Heart left ventricle (tissue), 16 donors: ENCODE measurements around the gene PCDHA13. TPM values are rescaled to one million over a fixed set of nuclear protein-coding genes. Genes with fewer than 3 reads are reported as not detected.
"Not testable (repeated sequence)": the region's sequence is repeated elsewhere in the genome, so short reads cannot be mapped to it uniquely, and the experiment has no call there.

Experiments
- ATAC-seq, 4 donors: fragments of 200-7000 bp; cut with Tn5 transposase; one replicate each; pipeline ENCODE4 v1.9.1; 2020 to 2022; ENCODE audit warnings: moderate library complexity in 4 of 4, mild to moderate bottlenecking in 3 of 4, moderate number of reproducible peaks in 1 of 4
- DNase-seq, 5 donors: peaks; one replicate each; pipeline ENCODE4 v3.0.0-alpha.2; 2020
- H3K27ac ChIP-seq, 12 donors: fragments of 200-600 bp; sonication (generic) in 4 of 12; one replicate each; pipeline versions ENCODE4 v1.5.0 to v1.8.0; 2016 to 2022; ENCODE audit warnings: mild to moderate bottlenecking in 2 of 12
- H3K27me3 ChIP-seq, 9 donors: fragments of 200-600 bp; sonication (generic) in 2 of 9; one replicate each; pipeline versions ENCODE4 v1.5.1 to v1.8.0; 2016 to 2022; ENCODE audit warnings: mild to moderate bottlenecking in 3 of 9
- H3K36me3 ChIP-seq, 9 donors: fragments of 200-600 bp; sonication (generic) in 2 of 9; one replicate each; pipeline versions ENCODE4 v1.5.0 to v1.8.0; 2018 to 2022; ENCODE audit warnings: mild to moderate bottlenecking in 2 of 9
- H3K4me1 ChIP-seq, 12 donors: fragments of 200-600 bp; sonication (generic) in 4 of 12; one replicate each; pipeline versions ENCODE4 v1.5.0 to v1.8.0; 2016 to 2022; ENCODE audit warnings: mild to moderate bottlenecking in 3 of 12
- H3K4me3 ChIP-seq, 12 donors: fragments of 200-600 bp; sonication (generic) in 4 of 12; one replicate each; pipeline versions ENCODE4 v1.5.0 to v1.8.0; 2017 to 2022; ENCODE audit warnings: mild to moderate bottlenecking in 9 of 12, moderate library complexity in 4 of 12
- H3K9me3 ChIP-seq, 12 donors: fragments of 200-600 bp; sonication (generic) in 4 of 12; one replicate each; pipeline versions ENCODE4 v1.5.0 to v1.8.0; 2016 to 2022; ENCODE audit warnings: mild to moderate bottlenecking in 1 of 12
- POLR2A ChIP-seq, 2 donors: fragments of 450-650 bp; IDR thresholded peaks; one replicate each; pipeline ENCODE4 v1.6.1; 2017; ENCODE audit warnings: antibody characterized with exemption in 2 of 2, mild to moderate bottlenecking in 2 of 2, moderate library complexity in 2 of 2
- WGBS, 4 donors: extraction: QIAGEN DNeasy Blood & Tissue Kit in 2 of 4; methylation state at CpG; one replicate each; pipeline versions ENCODE4 v1.1.5 to v1.1.7; 2013 to 2018; 5-methylcytosine and 5-hydroxymethylcytosine counted together
- intact Hi-C, 10 donors: fragments of 100-400 bp; cut with DNase I; formaldehyde crosslinking; loops; one replicate each; pipeline versions ENCODE4 v1.11.1 to v1.14.2; 2022
- long read RNA-seq, 3 donors: library from polyadenylated mRNA; unstranded; transcript quantifications; one replicate each; pipeline ENCODE4 v2.0.0, GENCODE V29; 2020 to 2021
- polyA plus RNA-seq, 2 donors: library from polyadenylated mRNA; stranded (reverse); fragments of 200-250 nt; gene quantifications; one replicate each; pipeline ENCODE4 v1.2.3, GENCODE V29; 2013
- total RNA-seq, 9 donors: library from RNA; depleted of rRNA in 2 of 9; stranded (reverse); fragments of >200 nt in 2 of 9; fragmentation: NEBNext Ultra II Directional in 3 of 9; extraction: Animal tissue kit (Norgen Biotek cat#: 25700) in 3 of 9; gene quantifications; one replicate each; pipeline versions ENCODE4 v1.1.0 to v1.2.4, GENCODE V29; 2016 to 2023
- TF ChIP-seq, protein P1 (sequence below), 12 donors: fragments of 200-600 bp; sonication (generic) in 4 of 12; IDR thresholded peaks; one replicate each; pipeline versions ENCODE4 v1.5.0 to v1.8.0; 2018 to 2022; ENCODE audit warnings: antibody characterized with exemption in 12 of 12, mild to moderate bottlenecking in 5 of 12
- donor health status: ischemic (EF 13 %, LVEDD 7.1; RV severe dilation, severe dysfunction).
- donor health status: healthy with polysubstance abuse.
- donor health status: DM: no; HTN: yes; CAD: no.
- donor health status: DM: no; HTN: no; CAD: no.
- donor health status: ischemic (EF 25% LVEDD 6.9; RV normal size, moderate dysfunction).
- donor health status: ischemic (EF 25% LVEDD 5.7; RV mildly dilated, moderate dysfunction).
- donor health status: healthy.
- donor health status: DM: yes; HTN: yes; CAD: no.
- donor health status: ischemic (EF 35%, LVEDD 5.7; RV mildly dilated, moderate dysfunction).
- donor health status: nonischemic (EF 11% LVEDD 7.7; RV severe dilation, severe dysfunction).
- donor health status: DM: yes; HTN: yes; CAD: no.
- donor health status: PGD.
- donor health status: ischemic (EF 29% LVEDD 5.4; RV normal size, mild dysfunction).
- donor health status: nonischemic (EF 23%, LVEDD 6.1; RV moderate dilation, normal function).

The PCDHA13 gene, protein sequence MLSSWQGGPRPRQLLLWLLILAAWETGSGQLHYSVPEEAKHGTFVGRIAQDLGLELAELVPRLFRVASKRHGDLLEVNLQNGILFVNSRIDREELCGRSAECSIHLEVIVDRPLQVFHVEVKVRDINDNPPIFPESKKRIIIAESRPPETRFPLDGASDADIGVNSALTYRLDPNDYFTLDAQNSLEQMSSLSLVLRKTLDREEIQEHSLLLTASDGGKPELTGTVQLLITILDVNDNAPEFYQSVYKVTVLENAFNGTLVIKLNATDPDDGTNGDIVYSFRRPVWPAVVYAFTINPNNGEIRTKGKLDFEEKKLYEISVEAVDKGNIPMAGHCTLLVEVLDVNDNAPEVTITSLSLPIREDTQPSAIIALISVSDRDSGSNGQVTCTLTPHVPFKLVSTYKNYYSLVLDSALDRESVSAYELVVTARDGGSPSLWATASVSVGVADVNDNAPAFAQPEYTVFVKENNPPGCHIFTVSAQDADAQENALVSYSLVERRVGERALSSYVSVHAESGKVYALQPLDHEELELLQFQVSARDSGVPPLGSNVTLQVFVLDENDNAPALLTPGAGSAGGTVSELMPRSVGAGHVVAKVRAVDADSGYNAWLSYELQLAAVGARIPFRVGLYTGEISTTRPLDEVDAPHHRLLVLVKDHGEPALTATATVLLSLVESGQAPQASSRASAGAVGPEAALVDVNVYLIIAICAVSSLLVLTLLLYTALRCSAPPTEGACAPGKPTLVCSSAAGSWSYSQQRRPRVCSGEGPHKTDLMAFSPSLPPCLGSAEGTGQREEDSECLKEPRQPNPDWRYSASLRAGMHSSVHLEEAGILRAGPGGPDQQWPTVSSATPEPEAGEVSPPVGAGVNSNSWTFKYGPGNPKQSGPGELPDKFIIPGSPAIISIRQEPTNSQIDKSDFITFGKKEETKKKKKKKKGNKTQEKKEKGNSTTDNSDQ
- under 1 TPM in 2 of 9 donors, not detected in 7; 0.12 to 0.38 TPM for total RNA-seq
- polyA plus RNA-seq = under 1 TPM in 1 of 2 donors, not detected in 1; 0.01 TPM
- long read RNA-seq, donor 1 = 0 reads
- long read RNA-seq, donor 2 = 0 reads
- long read RNA-seq, donor 3 = 0 reads

DNA sequence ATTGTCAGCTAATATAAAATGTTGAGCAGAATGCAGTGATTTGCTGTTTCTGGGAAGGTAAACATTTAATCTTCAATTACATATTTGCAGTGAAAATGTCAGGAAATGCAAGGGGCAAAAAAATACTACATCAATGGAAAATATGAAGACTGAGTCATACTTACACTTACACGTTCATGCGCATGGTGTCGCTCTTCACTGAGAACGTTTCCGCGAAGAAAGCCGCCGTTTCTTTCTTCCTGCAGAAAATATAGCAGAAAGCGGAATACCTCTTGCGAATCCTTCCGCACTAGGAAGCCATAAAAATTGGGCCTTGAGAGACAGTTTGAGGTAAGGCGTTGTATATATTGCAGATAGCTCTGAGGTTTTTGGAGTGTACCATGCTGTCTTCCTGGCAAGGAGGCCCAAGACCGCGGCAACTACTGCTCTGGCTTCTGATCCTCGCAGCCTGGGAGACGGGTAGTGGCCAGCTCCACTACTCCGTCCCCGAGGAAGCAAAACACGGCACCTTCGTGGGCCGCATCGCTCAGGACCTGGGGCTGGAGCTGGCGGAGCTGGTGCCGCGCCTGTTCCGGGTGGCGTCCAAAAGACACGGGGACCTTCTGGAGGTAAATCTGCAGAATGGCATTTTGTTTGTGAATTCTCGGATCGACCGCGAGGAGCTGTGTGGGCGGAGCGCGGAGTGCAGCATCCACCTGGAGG is at the start of gene PCDHA13:
PCDHA13 (plus strand) TSS at position 236 of the 702 bp plus-strand sequence; CDS start at position 381, 145 bp downstream.
- TF ChIP-seq, protein P1, sequence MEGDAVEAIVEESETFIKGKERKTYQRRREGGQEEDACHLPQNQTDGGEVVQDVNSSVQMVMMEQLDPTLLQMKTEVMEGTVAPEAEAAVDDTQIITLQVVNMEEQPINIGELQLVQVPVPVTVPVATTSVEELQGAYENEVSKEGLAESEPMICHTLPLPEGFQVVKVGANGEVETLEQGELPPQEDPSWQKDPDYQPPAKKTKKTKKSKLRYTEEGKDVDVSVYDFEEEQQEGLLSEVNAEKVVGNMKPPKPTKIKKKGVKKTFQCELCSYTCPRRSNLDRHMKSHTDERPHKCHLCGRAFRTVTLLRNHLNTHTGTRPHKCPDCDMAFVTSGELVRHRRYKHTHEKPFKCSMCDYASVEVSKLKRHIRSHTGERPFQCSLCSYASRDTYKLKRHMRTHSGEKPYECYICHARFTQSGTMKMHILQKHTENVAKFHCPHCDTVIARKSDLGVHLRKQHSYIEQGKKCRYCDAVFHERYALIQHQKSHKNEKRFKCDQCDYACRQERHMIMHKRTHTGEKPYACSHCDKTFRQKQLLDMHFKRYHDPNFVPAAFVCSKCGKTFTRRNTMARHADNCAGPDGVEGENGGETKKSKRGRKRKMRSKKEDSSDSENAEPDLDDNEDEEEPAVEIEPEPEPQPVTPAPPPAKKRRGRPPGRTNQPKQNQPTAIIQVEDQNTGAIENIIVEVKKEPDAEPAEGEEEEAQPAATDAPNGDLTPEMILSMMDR (IDR thresholded peaks at IDR 0.05) = peak in 4 of 12 donors; percentile 15 to 41 (median 34)
- no peak for TF ChIP-seq POLR2A (IDR thresholded peaks at IDR 0.05)
- no peaks in the 10 kb centered on the region for H3K36me3 ChIP-seq
- peaks cover 0 to 41% (median 15%) of the 10 kb centered on the region in 12 donors for H3K9me3 ChIP-seq
- peak within 1 kb of the TSS in 4 of 12 donors; percentile 12 to 31 (median 18) for H3K4me3 ChIP-seq
- H3K4me1 ChIP-seq = no peaks in the 10 kb centered on the region
- intact Hi-C loops = loop anchor here in 1 of 10 donors (10.0 kb wide), 1 partner anchor 163 kb away; no protein-coding TSS in a partner anchor
- DNase-seq (no peak), ATAC-seq (no peak)
- H3K27me3 ChIP-seq = peaks cover 0 to 70% (median 20%) of the 10 kb centered on the region in 9 donors
- WGBS, 4 donors = 8 to 10% (median 9%) methylated on average over 31 to 35 of the region's 35 CpGs
- no peak within 1 kb of the TSS for H3K27ac ChIP-seq

DNA sequence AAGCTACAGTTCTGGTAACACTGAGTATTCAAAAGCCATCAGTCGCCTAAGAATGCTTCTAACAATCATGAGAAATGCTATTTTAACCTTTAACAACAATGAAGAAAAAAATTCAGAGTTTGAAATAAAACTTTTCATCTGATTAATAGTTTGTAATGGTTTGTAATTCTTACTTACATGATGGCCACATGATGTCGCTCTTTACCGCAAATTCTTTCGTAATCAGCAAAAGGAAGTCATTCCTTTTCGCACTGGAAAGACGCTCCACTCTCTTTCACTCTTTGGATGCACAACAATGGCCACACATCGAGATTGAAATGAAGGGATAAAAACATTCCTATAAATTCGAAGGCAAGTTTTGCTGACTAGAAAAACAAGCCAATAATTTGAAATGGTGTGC is 47.9 kb upstream of the PCDHA13 start, which contains the start of gene PCDHA7:
PCDHA7 (plus strand) TSS at position 277 of the 400 bp plus-strand sequence; CDS start at position 392, 115 bp downstream.
- Histone ChIP-seq H3K9me3 (peaks cover 0 to 41% (median 13%) of the 10 kb centered on the region in 12 donors), H3K36me3 (no peaks in the 10 kb centered on the region), H3K4me3 (peak within 1 kb of the TSS in 5 of 12 donors; percentile 18 to 41 (median 34)), H3K4me1 (no peaks in the 10 kb centered on the region), H3K27me3 (peaks cover 9 to 90% (median 24%) of the 10 kb centered on the region in 9 donors), H3K27ac (no peak within 1 kb of the TSS)
- DNase-seq (no peak), ATAC-seq (no peak)
- TF ChIP-seq POLR2A (IDR thresholded peaks at IDR 0.05) = no peak
- TF ChIP-seq, protein P1 (IDR thresholded peaks at IDR 0.05) = peak in 5 of 12 donors; percentile 9 to 33 (median 23)
- intact Hi-C loops = loop anchor here in 2 of 10 donors (10.0 kb wide), 2 partner anchors 211 to 221 kb away; partner anchors contain the start of gene PCDHB1 (in 1 of the 2)
- 6 to 15% (median 8%) methylated on average over 8 of the region's 8 CpGs for WGBS, 4 donors

- Histone ChIP-seq H3K4me3 (peak overlapping the region in 5 of 12 donors; percentile 18 to 41 (median 34)), H3K27me3 (peaks cover 9 to 90% (median 27%) of the 10 kb centered on the region in 9 donors), H3K9me3 (peaks cover 0 to 36% (median 11%) of the 10 kb centered on the region in 12 donors)
- ATAC-seq, H3K27ac ChIP-seq, DNase-seq, H3K4me1 ChIP-seq, H3K36me3 ChIP-seq: not testable (repeated sequence)
- WGBS, 4 donors = 14 to 35% (median 21%) methylated on average over 21 to 27 of the region's 38 CpGs
- intact Hi-C loops = loop anchor here in 2 of 10 donors (10.0 kb wide), 2 partner anchors 210 to 220 kb away; partner anchors contain the start of gene PCDHB1 (in 1 of the 2)
These were observed 47.4 kb upstream of the PCDHA13 start for GRCh38 chr5:140834439-140835008.
